ENCODE measurements around the gene TOX4.
"Not testable (repeated sequence)": the region's sequence is repeated elsewhere in the genome, so short reads cannot be mapped to it uniquely, and the experiment has no call there.

TOX4 gene

GRCh38 chr14:21476925-21477681, at the start of gene TOX4, which contains the start of gene RAB2B:
TSS of gene TOX4 (plus strand) at chr14:21477195. CDS start at chr14:21477279, 84 bp downstream.
TSS of gene RAB2B (minus strand) at chr14:21476959. CDS start at chr14:21476872, 87 bp downstream.
- DNase-seq, result peak; percentile 97

DNA sequence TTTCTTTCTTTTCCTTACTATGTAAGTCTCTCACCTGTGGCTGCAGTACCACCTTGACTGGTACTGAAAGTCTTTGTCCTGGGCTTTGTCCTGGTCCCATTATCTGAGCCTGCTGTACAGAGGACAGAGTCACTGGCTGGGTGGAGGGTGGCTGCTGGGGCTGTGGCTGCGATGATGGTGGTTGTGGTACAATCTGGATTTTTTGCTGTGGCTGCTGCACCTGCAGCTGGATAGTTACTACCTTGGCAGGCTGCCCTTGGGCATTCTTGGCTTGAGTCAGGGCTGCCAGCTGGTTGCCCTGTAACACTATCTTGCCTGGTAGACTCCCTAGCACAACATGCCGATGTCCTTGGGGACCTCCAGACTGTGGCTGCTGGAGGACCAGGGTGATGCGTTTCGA, 48.1 kb upstream of the TOX4 start:
- no peak for DNase-seq

DNA sequence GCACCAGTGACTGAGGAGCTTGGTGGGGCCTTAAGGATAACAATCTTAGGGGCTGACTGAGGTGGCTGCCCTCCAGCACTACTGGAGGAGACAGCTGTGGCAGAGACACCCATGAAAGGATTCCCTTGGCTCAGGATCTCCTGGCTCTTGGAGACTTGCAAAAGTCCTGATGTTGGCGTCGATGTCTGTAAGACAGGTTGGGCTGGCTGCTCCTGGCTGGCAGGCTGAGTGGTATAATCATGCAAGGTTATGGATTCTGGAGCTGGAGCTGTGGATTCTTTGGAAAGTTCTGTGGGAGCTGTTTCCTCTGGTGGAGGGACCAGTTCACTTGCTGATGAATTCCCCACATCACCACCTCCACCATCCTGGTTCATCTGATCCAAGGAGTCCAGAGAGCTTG, 45.9 kb upstream of the TOX4 start:
- DNase-seq, result no peak

DNA sequence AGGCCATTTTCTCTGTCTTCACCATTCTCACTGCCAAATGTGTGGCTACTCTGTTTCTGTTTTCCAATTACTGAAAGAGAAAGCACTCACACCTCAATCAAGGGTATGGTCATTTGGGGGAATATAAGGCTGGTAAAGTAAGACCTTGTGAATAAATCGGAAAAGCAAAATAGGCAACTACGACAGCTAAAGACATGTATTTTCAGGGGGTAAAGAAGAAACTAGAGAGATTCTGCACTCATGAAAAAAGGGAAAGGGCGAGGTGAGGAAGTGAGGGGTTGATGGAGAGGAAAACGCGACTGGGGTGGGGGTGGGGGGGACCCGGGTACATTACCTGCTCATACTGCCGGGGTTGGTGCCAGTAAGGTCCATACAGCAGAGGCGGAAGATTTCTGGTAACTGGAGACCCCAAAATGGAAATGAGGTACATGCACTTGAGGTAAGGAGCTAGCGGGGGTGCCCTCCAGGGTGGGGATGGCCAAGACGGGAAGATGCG, 40.4 kb upstream of the TOX4 start:
- DNase-seq, result no peak

GRCh38 chr14:21437063-21437901, 39.7 kb upstream of the TOX4 start:
- peak; percentile 98 for DNase-seq

GRCh38 chr14:21440859-21441258, 36.1 kb upstream of the TOX4 start:
- no peak for DNase-seq

- DNase-seq, result not testable (repeated sequence)
Measured at GRCh38 chr14:21442657-21443056, 34.3 kb upstream of the TOX4 start.

DNA sequence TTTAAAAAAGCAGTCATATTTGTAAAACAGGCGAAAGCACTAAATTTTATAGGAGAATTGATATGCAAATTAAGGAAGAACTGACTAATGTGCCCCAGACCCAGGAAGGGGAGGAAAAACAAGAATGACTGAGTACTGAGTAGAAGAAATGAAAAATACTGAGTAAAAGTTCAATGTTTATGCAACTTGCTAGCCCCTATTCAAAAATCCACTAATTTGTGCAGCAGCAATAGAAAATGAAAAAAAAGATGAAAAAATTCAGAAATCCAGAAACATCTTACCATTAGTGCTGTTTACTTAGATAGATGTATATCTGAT, 27.1 kb upstream of the TOX4 start:
- no peak for DNase-seq

- DNase-seq, result no peak
Measured at GRCh38 chr14:21454843-21455544, 22.0 kb upstream of the TOX4 start.

DNA sequence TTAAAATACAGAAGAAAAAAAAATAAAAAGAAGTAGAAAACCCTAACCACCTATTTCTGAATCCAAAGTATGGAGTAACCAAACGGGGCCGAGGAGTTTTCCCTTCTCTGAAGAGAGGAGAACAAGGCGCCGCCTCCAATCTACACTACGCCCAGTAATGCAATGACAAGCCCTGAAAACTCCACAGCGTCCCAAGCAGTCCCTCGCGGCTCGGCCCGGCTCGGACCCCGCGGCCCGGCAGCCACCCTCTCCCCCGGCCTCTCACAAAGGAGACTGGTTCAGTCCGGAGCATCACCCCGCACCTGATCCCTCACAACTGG, 21.4 kb upstream of the TOX4 start:
- no peak for DNase-seq

- DNase-seq, result peak; percentile 100
Measured at GRCh38 chr14:21455912-21456667, 20.9 kb upstream of the TOX4 start, which contains the start of gene CHD8. TSS of gene CHD8 (minus strand) at chr14:21456123. CDS start at chr14:21431643, 24,480 bp downstream.

DNA sequence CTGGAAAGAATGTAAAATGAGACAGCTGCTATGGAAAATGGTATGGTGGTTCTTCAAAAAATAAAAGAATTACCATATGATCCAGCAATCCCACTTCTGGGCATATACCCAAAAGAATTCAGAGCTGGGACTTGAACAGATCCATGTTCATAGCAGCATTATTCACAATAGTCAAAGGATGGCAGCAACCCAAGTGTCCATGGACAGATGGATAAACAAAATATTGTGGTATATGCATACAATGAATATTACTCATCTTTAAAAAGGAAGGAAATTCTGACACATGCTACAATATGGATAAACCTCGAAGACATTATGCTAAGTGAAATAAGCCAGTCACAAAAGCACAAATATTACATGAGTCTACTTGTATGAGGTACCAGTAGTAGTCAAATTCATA, 9.4 kb upstream of the TOX4 start:
- DNase-seq, result no peak

- no peak for DNase-seq
Measured at GRCh38 chr14:21475767-21476522, 1.1 kb upstream of the TOX4 start.

DNA sequence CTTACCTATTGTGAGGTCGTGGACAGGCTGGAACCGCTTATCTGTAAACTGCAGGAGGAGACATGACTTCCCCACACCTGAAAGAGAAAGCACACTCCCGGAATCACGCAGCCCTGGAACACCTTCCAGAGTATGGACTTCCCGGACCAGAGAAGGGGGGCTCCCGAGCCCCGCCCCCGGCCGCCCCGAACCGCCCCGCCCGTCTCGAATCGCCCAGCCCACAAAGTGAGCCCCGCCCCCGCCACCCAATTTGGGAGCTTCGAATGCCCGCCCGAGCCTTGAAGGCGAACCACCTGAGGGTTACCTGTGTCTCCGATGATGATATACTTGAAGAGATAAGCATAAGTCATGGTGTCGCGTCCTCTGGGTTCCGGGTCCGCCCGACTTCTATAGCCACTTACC, 471 bp upstream of the TOX4 start:
- DNase-seq, result no peak

DNA sequence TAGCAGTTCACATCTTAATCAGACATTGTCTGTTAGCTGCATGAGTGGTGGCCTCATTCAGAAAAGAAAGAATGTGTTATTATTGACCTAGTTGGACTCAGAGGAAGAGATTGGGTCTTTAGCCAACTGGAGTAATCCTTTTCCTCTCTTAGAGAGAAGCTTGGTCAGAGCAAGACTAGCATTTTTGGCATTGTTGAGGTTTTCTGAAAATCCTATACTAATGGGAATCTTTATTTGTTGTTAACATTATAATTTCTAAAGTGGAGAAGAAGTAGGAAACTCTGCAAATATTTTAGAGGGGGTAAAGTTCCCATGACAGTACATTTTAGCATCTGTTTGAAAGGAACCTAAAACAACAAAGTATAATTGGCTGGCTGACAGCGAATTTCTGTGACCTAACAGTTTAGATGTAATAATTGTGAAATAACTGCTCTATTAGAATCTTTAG, 9.7 kb downstream of the TOX4 start:
- DNase-seq, result no peak

DNA sequence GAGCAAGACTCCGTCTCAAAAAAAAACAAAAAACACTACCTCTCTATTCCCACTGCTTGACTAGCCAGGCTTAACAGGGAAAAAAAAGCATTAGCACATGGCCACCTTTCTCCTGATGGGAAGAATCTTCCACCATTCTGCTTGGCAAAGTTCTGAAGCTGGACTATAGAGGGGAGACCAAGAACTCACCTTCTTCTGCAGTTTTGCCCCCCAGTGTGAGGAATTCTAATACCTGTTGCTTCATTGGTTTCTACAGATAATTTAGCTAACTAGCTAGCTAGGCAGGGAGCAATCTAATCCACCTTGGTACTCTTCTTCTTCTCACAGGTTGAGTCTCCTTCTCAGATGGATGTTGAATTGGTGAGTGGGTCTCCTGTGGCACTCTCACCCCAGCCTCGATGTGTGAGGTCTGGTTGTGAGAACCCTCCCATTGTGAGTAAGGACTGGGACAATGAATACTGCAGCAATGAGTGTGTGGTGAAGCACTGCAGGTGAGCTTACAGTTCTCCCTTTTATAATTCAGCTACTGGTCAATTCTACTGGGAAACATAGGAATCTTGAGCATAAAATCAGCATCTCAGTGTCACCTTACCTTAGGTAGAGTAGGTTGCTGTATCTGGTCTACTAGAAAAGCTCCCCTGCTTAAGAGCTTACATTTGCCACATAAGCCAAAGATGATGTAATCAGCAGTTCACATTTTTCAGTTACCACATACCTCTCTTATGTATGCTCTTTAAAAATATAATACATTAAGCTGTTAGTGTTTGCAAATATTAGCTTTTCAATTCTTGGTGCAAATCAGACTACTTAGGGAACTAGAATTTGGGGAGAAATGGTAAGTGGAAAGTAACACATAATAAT, 18.1 kb downstream of the TOX4 start:
- DNase-seq, result no peak

DNA sequence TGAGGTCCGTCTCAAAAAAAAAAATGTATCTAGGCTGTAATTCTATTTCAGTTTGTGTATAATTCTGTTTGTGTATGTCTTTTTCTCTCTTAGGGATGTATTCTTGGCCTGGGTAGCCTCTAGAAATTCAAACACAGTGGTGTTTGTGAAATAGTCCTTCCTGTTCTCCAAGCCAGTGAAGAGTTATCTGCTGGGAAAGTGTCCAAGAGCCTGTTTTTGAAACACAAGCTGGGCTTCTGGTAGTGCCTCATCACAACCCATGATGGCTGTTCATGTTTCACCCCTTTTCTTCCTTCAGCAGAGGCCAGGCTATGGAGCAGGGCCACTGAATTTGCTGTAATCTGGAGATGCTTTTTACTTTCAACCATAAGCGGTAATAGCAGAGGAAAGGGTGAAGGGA, 19.5 kb downstream of the TOX4 start:
- DNase-seq, result no peak

DNA sequence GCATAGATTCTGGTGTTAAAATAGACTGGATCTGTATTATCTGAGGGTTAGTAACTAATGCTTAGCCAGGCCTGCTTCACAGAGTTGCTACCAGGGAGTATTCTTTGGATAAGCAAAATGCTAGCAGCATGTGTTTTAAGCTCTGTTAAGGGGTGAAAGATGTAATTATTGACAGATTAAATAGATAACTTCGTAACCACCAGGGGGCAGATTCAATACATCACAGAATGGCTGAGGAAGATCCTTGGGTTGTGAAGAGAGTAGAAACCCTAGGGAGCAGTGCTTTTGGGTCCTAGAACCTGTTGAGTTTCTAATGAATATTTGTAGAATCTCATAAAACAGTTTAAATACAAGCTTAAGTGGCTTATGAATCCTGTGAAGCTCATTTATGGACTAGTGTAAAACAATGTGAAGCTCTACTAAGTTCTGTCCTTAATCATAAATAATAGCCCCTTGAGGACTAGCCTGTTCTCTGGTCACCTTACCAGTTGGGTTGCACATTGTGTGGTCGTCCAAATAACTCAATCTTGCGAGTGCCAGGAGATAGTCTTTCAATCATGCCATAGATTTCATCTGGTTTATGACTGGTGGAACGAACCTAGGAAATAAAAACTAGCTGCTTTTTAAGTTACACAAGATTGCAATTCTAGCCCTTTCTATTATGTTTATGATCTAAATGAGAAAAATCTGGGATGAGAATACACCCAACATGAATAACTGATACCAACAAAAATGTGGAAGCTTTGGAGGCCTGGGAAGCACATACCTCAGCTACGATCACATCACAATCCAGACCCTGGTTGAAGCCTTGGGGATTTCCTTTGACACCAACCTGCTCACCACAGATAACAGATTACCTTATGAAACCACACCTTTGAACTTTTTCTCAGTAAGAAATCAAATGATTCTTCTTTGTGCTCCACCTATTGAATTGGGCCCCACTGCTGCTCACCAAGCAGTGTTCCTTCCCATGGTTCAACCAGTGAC, 21.8 kb downstream of the TOX4 start:
- no peak for DNase-seq

- DNase-seq, result no peak
Measured at GRCh38 chr14:21501568-21501967, 24.6 kb downstream of the TOX4 start.

- no peak for DNase-seq
Measured at GRCh38 chr14:21503376-21503775, 26.4 kb downstream of the TOX4 start.

All from CD4-positive, alpha-beta T cell treated with Interferon gamma for 1 hour (primary cell).